ENCODE measurements around the gene KRT33B.

KRT33B gene

DNA sequence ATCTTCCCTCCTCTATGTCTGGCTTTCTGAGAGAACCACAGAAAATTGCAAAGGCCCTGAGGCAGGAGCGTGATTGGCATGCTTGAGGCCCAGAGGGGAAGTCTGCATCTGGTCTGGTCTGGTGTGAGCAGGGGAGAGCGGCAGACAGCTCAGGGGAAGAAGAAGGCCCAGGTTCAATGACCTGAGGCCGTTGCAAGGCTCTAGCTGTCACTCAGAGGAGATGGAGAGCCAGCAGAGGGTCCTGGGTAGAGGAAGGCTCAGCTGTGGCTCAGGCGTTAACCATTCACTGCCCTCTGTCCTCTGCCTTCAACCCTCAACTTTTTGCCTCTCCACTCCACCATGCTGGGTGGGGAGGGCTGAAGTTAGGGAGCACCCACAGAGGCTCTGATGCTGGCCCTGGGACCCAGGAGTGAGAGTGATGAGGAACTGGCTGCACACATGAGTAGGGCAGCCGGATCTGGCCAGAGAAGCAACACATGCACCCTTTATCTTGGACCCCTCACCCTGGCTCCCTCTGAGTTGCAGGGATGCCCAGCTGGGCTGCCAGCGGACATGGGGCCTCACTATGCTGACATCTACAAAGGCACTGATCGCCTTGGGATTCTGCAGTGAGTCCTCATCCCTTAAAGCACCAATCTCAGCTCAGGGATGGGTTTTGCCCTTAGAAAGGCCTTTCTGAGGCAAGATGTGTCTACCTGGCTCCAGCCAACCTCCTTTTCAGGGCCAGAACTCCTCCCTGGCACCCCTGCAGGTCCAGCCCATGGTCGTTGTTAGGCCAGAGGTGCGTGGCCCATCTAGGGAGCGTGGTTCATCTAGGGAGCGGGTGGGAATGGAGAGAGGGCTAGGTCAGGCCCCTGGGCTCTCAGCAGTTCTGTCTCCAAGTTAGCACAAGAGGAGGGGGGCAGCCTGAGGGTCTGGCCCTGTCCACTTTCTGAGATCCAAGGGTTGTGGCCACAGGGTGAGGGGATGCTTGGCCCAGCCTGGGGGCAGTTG is 46.4 kb downstream of the KRT33B start:
- no peak for DNase-seq

DNA sequence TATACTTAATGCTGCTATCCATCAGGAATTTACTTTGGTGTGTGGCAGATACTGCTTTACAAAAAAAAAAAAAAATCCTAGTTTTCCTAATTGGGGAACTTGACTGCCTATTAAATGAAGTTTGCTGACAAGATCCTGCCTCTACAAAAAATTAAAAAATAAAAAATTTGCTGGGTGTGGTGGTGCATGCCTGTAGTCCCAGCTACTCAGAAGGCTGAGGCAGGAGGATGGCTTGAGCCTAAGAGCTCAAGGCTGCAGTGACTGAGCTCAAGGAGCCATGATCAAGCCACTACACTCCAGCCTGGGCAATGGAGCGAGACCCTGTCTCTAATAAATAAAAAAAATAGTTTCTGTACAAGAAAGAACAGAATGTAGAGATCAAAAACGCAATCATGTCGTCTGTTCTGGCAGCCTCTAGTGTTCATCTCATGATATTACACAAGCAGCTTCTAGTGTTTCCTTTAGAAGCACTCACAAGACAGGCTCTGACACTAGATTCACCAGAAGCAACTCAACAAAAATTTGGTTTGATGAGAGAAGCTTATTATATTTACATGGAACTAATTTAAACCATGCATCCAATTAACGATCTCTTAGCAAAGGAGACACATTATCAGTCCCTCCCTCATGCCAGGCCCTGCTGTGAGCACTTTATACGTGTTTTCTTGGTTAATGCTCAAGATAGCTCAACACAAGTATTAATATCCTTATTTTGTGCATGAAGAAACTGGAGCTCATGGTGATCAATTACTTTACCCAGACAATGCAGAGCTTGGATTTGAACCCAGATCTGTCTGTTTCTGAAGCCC is 47.3 kb downstream of the KRT33B start:
- DNase-seq: peak; percentile 10

DNA sequence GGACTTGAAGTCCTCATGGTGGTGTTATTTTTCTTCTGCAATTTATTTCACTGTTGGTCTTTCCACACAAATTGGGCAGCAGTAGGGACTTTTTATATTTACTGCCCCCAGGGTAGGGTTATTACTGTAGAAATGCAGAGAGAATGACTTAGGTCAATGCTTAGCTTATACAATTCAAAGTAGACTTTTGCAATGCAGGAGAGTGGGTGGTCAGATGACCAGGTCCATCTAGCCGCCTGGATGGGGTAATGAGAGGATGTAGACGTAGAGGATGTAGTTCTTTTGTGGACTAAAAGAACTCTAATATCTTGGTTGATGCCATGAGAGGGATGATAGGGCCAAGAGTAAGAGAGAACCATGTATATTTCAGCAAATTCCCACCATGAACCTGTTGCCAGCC is 51.4 kb downstream of the KRT33B start:
- no peak for DNase-seq

DNA sequence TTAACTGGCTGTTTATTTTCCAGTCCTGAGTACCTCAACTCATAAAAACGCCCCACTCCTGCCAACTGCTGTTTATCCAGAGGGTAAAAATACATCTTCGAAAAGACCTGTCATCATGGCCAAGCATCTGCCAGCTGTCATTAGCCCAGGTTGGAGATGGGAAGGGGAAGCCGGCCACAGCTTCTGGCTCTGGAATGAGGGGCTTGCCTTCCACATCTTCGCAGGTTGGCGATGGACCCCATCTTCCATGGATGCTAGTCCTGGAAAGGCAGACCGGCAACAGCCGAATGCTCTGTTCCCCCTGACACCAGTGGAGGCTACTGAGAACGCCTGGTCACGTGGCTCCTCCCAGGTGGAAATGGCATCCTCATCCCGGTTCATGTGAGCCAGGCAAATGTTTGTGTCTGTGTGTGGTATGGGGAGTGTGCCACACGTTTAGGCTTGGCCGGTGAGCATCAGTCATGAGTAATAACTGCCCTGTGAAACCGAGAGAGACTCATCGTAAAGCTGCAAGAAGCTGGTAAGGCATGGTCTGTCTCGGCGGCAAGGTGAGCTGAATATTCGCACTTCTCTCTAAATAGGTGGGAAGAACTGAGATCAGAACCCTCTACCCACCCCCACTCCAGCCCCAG is 53.7 kb downstream of the KRT33B start:
- no peak for DNase-seq

DNA sequence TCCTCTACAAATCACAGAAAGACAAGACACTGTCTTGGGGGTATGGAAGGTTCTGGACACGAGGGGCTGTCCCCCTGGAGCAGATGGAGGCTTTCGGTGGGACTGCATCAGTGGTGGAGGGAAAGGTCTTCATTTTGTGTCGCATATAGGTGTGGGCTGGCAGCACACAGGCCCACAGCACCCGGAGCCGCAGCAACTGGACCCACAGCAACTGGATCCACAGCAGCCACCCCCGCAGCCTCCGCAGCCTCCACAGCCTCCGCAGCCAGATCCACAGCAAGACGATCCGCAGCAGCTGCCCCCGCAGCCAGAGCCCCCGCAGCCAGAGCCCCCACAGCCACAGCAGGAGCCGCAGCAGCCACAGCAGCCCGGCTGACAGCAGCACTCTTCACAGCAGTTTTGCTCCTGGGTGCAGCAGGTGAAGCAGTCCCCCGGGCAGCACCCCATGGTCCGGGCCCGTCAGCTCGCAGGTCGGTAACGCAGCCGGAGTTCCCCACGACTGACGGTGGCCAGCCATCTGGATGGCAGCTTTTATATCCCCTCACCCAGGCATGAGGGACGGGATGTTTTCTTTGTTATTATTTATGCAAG is 54.3 kb downstream of the KRT33B start, which contains the start of gene KRTAP17-1:
TSS of gene KRTAP17-1 (minus strand) at position 507 of the 591 bp plus-strand sequence. CDS start at position 447, 60 bp downstream.
- no peak for DNase-seq
